Measurements from ENCODE around the gene TMEM26. TPM values are rescaled to one million over a fixed set of nuclear protein-coding genes. Genes with fewer than 3 reads are reported as not detected.

TMEM26 gene
- total RNA-seq, 1 experiment from 2014 or later = 1.6 TPM

GRCh38 chr10:61399406-61399805 lies 53.8 kb downstream of the TMEM26 start (continued):
- TF ChIP-seq KAT7 (CRISPR knock-in tag; IDR thresholded peaks at IDR 0.05; ENCODE audit: borderline replicate concordance) = no peak
- TF ChIP-seq SMAD3 (CRISPR knock-in tag; IDR thresholded peaks at IDR 0.05; ENCODE audit: borderline replicate concordance) = no peak
- no peak for TF ChIP-seq FOXP4 (CRISPR knock-in tag; IDR thresholded peaks at IDR 0.05)

GRCh38 chr10:61398366-61399129 lies 54.6 kb downstream of the TMEM26 start:
- no peak for ATAC-seq
- CTCF ChIA-PET = no interaction called here
- no peaks in the 10 kb centered on the region for H3K36me3 Mint-ChIP-seq
- H3K27me3 Mint-ChIP-seq (ENCODE audit: low read depth) = no peaks in the 10 kb centered on the region
- TF ChIP-seq ZNF317 (CRISPR knock-in tag; IDR thresholded peaks at IDR 0.05; ENCODE audit: borderline replicate concordance, low read depth) (no peak), ZSCAN18 (CRISPR knock-in tag; IDR thresholded peaks at IDR 0.05) (no peak), E2F4 (CRISPR knock-in tag; IDR thresholded peaks at IDR 0.05; ENCODE audit: borderline replicate concordance, low read depth) (no peak), E2F5 (CRISPR knock-in tag; IDR thresholded peaks at IDR 0.05) (no peak), CREM (CRISPR knock-in tag; IDR thresholded peaks at IDR 0.05) (no peak), ARID4B (CRISPR knock-in tag; IDR thresholded peaks at IDR 0.05; ENCODE audit: borderline replicate concordance) (no peak)
- H3K9me3 Mint-ChIP-seq = 0 out of 2 replicates have a peak, but pooled peaks cover 3% of the 10 kb centered on the region
- H3K4me1 Mint-ChIP-seq = peaks cover 11% of the 10 kb centered on the region
- no peak for DNase-seq (ENCODE audit: low spot score)
- no peak overlapping the region for H3K27ac Mint-ChIP-seq
- POLR2A ChIA-PET = no interaction called here
- H3K4me3 Mint-ChIP-seq = no peak overlapping the region

GRCh38 chr10:61397175-61397986 lies 55.8 kb downstream of the TMEM26 start:
- no peak for ATAC-seq
- DNase-seq (ENCODE audit: low spot score) = no peak
- Mint-ChIP-seq H3K36me3 (no peaks in the 10 kb centered on the region), H3K4me1 (peaks cover 11% of the 10 kb centered on the region), H3K9me3 (peaks cover 6% of the 10 kb centered on the region; the same call in 1 of the 2 replicates), H3K4me3 (no peak overlapping the region), H3K27me3 (ENCODE audit: low read depth) (no peaks in the 10 kb centered on the region), H3K27ac (no peak overlapping the region)
- ChIA-PET CTCF (no interaction called here), POLR2A (no interaction called here)
- TF ChIP-seq STAT6 (CRISPR knock-in tag; conservative IDR thresholded peaks at IDR 0.05; ENCODE audit: low read depth) = no peak
- no peak for TF ChIP-seq HMGA2 (CRISPR knock-in tag; IDR thresholded peaks at IDR 0.05)
- TF ChIP-seq TEAD1 (CRISPR knock-in tag; IDR thresholded peaks at IDR 0.05) = no peak
- TF ChIP-seq USF2 (CRISPR knock-in tag; IDR thresholded peaks at IDR 0.05) = no peak
- no peak for TF ChIP-seq GTF2I (CRISPR knock-in tag; conservative IDR thresholded peaks at IDR 0.05)
- no peak for TF ChIP-seq NR2C2 (CRISPR knock-in tag; IDR thresholded peaks at IDR 0.05)
- TF ChIP-seq CREM (CRISPR knock-in tag; IDR thresholded peaks at IDR 0.05) = no peak
- TF ChIP-seq ATF1 (CRISPR knock-in tag; IDR thresholded peaks at IDR 0.05) = no peak
